A673 (cell line): Measurements from ENCODE around the gene AFF2. TPM values are rescaled to one million over a fixed set of nuclear protein-coding genes. Genes with fewer than 3 reads are reported as not detected.

Experiments
- BruUV-seq: library from RNA; stranded (reverse); fragments of 400-500 nt; replicated peaks from 2 replicates; lab custom pipeline; 2021; lab: Mats Ljungman, UMichigan
- CTCF ChIA-PET: fragments of 300-600 bp; sonication (Branson Sonifier 250); formaldehyde crosslinking; loops from one replicate; lab custom pipeline; 2022; ENCODE audit warnings: antibody characterized with exemption; lab: Charles Lee
- POLR2A ChIA-PET: fragments of 300-600 bp; sonication (Branson Sonifier 250); formaldehyde crosslinking; loops from one replicate; lab custom pipeline; 2022; ENCODE audit warnings: antibody characterized with exemption; ENCODE audit not compliant: low non-redundant PET; lab: Charles Lee
- DNase-seq: peaks from one replicate; pipeline ENCODE4 v3.0.0-alpha.2; 2015; ENCODE audit warnings: low spot score
- H3K27ac ChIP-seq: fragments of 200-600 bp; sonication (generic); 2 replicates; pipeline ENCODE4 v1.5.1; 2016; ENCODE audit warnings: mixed run types, low read depth, mild to moderate bottlenecking, mixed read lengths, antibody characterized with exemption, low read length; ENCODE audit not compliant: poor library complexity, severe bottlenecking
- H3K27me3 ChIP-seq: fragments of 200-600 bp; sonication (generic); replicated peaks from 2 replicates; pipeline ENCODE4 v1.6.1; 2017; ENCODE audit warnings: mixed run types, low read depth, mild to moderate bottlenecking, mixed read lengths, antibody characterized with exemption, low read length; ENCODE audit not compliant: insufficient read depth, poor library complexity
- H3K36me3 ChIP-seq: fragments of 200-600 bp; sonication (generic); 2 replicates; pipeline ENCODE4 v1.6.1; 2016; ENCODE audit warnings: mixed run types, mild to moderate bottlenecking, mixed read lengths, antibody characterized with exemption, low read length; ENCODE audit not compliant: insufficient read depth, poor library complexity, severe bottlenecking
- H3K4me1 ChIP-seq: fragments of 200-600 bp; sonication (generic); 2 replicates; pipeline ENCODE4 v1.6.1; 2017; ENCODE audit warnings: mixed run types, mild to moderate bottlenecking, mixed read lengths, antibody characterized with exemption, low read length; ENCODE audit not compliant: insufficient read depth, poor library complexity, severe bottlenecking
- H3K4me3 ChIP-seq: fragments of 200-600 bp; sonication (generic); 2 replicates; pipeline ENCODE4 v1.5.1; 2016; ENCODE audit warnings: low read depth, mixed run types, mild to moderate bottlenecking, mixed read lengths, low read length; ENCODE audit not compliant: poor library complexity, severe bottlenecking
- H3K9me3 ChIP-seq: fragments of 200-600 bp; sonication (generic); 2 replicates; pipeline ENCODE4 v1.6.1; 2016; ENCODE audit warnings: mixed run types, low read depth, mild to moderate bottlenecking, mixed read lengths, antibody characterized with exemption, low read length; ENCODE audit not compliant: poor library complexity, severe bottlenecking
- EZH2 ChIP-seq: fragments of 200-600 bp; sonication (generic); IDR thresholded peaks from 2 replicates; pipeline ENCODE4 v1.6.1; 2017; ENCODE audit warnings: borderline replicate concordance, low read depth, mild to moderate bottlenecking, mixed read lengths, antibody characterized with exemption, low read length; ENCODE audit not compliant: poor library complexity, severe bottlenecking
- intact Hi-C: fragments of 100-400 bp; cut with micrococcal nuclease; formaldehyde crosslinking; loops from one replicate; pipeline ENCODE4 v1.10.0; 2022; ENCODE audit not compliant: unreplicated experiment
- total RNA-seq: library from RNA; stranded (reverse); gene quantifications from 2 replicates; pipeline ENCODE4 v1.2.3, GENCODE V29; 2021
- TF ChIP-seq, protein P1 (sequence below): fragments of 300-800, 200-600 bp; sonication (generic); conservative IDR thresholded peaks from 2 replicates; pipeline ENCODE4 v1.5.1; 2017; ENCODE audit warnings: low read depth, mild to moderate bottlenecking, antibody characterized with exemption, low read length, moderate library complexity, mixed read lengths

AFF2 gene
- total RNA-seq, 1 experiment from 2014 or later: not detected

DNA sequence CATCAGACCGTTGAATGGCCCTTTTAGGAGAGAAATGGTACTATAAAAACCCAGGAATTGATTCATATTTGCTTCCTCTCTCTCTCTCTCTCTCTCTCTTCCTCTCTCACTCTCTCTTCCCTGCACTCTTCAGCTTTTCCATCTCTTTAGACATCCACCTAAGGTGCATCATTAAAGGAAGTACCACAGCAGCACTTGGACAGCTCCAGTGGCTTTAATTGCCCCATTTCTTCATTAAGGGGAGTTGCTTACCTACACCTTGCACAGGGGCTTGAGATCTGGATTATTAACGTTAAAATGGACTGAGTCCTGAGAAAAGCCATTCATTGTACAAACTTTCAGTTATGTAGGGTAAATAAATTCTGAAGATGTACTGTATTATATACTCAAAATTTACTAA, 323.6 kb downstream of the AFF2 start:
- CTCF ChIA-PET: no interaction called here

DNA sequence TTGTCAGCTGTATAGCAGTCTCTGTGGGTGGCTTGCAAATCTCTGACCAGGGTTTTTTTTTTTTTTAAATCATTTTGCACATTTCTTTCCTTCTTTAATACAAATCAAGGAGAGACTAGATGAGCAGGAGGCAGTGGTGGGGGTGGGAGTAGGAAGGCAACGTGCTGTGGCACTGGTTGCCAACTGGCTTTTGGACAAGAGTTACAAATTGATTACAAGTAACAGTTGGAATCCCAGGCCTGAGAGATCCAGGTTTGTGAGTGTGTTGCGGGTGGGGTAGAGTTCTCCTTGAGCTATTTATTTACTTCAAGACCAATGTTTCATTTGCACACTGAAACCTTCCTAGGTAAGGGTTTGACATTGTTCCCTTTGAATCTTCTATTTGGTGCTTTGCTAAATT, 325.3 kb downstream of the AFF2 start:
- intact Hi-C loops: no loop called here
- Histone ChIP-seq H3K36me3 (no peaks in the 10 kb centered on the region), H3K27me3 (no peaks in the 10 kb centered on the region), H3K27ac (no peak overlapping the region), H3K4me1 (no peaks in the 10 kb centered on the region), H3K4me3 (no peak overlapping the region), H3K9me3 (no peaks in the 10 kb centered on the region)
- CTCF ChIA-PET: no interaction called here
- DNase-seq: no peak
- TF ChIP-seq EZH2: no peak
- TF ChIP-seq, protein P1, sequence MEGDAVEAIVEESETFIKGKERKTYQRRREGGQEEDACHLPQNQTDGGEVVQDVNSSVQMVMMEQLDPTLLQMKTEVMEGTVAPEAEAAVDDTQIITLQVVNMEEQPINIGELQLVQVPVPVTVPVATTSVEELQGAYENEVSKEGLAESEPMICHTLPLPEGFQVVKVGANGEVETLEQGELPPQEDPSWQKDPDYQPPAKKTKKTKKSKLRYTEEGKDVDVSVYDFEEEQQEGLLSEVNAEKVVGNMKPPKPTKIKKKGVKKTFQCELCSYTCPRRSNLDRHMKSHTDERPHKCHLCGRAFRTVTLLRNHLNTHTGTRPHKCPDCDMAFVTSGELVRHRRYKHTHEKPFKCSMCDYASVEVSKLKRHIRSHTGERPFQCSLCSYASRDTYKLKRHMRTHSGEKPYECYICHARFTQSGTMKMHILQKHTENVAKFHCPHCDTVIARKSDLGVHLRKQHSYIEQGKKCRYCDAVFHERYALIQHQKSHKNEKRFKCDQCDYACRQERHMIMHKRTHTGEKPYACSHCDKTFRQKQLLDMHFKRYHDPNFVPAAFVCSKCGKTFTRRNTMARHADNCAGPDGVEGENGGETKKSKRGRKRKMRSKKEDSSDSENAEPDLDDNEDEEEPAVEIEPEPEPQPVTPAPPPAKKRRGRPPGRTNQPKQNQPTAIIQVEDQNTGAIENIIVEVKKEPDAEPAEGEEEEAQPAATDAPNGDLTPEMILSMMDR: no peak
- no TSS peak for BruUV-seq
- POLR2A ChIA-PET: no interaction called here

More for the DNA sequence above, 323.6 kb downstream of the AFF2 start:
- no peak for TF ChIP-seq EZH2
- TF ChIP-seq, protein P1: no peak
- H3K4me1 ChIP-seq: no peaks in the 10 kb centered on the region
- no peaks in the 10 kb centered on the region for H3K9me3 ChIP-seq
- no peak for DNase-seq
- H3K27ac ChIP-seq: no peak overlapping the region
- H3K36me3 ChIP-seq: no peaks in the 10 kb centered on the region
- H3K4me3 ChIP-seq: no peak overlapping the region
- BruUV-seq: no TSS peak
- POLR2A ChIA-PET: no interaction called here
- intact Hi-C loops: no loop called here
- H3K27me3 ChIP-seq: no peaks in the 10 kb centered on the region

DNA sequence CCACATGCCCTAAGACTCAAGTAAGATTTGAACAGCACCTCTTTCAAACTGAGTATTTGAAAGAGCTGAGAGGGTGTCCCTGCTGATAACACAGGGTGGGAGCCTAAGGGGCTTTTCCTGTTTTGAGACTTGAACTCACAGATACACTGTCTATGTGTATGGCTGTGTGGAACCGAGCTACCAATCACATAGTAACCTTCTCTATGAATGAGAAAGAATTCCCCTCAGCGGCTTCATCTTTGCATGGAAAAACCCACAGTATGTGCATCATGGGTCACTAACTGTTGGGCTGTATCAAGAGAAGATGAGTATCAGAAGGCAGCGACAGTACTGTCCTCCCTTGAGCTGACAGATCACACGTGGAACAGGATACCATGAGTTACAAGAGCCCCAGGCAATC, 336.3 kb downstream of the AFF2 start:
- Histone ChIP-seq H3K27ac (no peak overlapping the region), H3K9me3 (no peaks in the 10 kb centered on the region), H3K36me3 (no peaks in the 10 kb centered on the region), H3K4me3 (no peak overlapping the region), H3K27me3 (no peaks in the 10 kb centered on the region), H3K4me1 (no peaks in the 10 kb centered on the region)
- POLR2A ChIA-PET: interaction anchor here (0.6 kb wide), 1 partner anchor 1365 kb away, joined by 3 read pairs; no protein-coding TSS in a partner anchor
- DNase-seq: no peak
- BruUV-seq: no TSS peak
- intact Hi-C loops: no loop called here
- CTCF ChIA-PET: no interaction called here
- TF ChIP-seq EZH2: no peak
- TF ChIP-seq, protein P1: no peak
